H1 (cell line): ENCODE results near the gene BTBD18. TPM values are rescaled to one million over a fixed set of nuclear protein-coding genes. Genes with fewer than 3 reads are reported as not detected.

ENCODE experiments used
- BACH1 ChIP-seq: IDR thresholded peaks from 2 replicates; pipeline ENCODE4 v1.6.1; 2012; ENCODE audit warnings: low read length, improper control_type of control experiment
- BCL11A ChIP-seq, 2 experiments: IDR thresholded peaks; one replicate each; pipeline ENCODE4 v1.6.1; 2011; ENCODE audit warnings: low read depth in 2 of 2, low read length in 2 of 2, mild to moderate bottlenecking in 2 of 2
- EP300 ChIP-seq, 2 experiments: IDR thresholded peaks; 1 replicate in 1 of 2; 2 replicates in 1 of 2; pipeline ENCODE4 v1.6.1; 2011 to 2012; ENCODE audit warnings: low read depth in 2 of 2, low read length in 2 of 2, mild to moderate bottlenecking in 2 of 2, borderline replicate concordance in 1 of 2, inconsistent platforms in 1 of 2, moderate library complexity in 1 of 2
- HDAC2 ChIP-seq, 2 experiments: fragments of 300-600 bp in 1 of 2; sonication (generic) in 1 of 2; IDR thresholded peaks; 2 replicates each; pipeline ENCODE4 v1.6.1; 2011 to 2012; ENCODE audit warnings: low read depth in 2 of 2, low read length in 2 of 2, mild to moderate bottlenecking in 2 of 2, moderate library complexity in 2 of 2, borderline replicate concordance in 1 of 2, inconsistent platforms in 1 of 2
- JUND ChIP-seq: IDR thresholded peaks from 2 replicates; pipeline ENCODE4 v1.6.1; 2011; ENCODE audit warnings: mild to moderate bottlenecking, improper control_type of control experiment, low read length
- KDM1A ChIP-seq: fragments of 200-600, 300-600 bp; sonication (generic); IDR thresholded peaks from 2 replicates; pipeline ENCODE4 v1.7.1; 2016; ENCODE audit warnings: mild to moderate bottlenecking, low read length, borderline replicate concordance
- SIRT6 ChIP-seq: IDR thresholded peaks from one replicate; pipeline ENCODE4 v1.7.1; 2012; ENCODE audit warnings: low read length, inconsistent platforms
- TEAD4 ChIP-seq: IDR thresholded peaks from 2 replicates; pipeline ENCODE4 v1.6.1; 2012; ENCODE audit warnings: low read depth, low read length, inconsistent platforms, mixed read lengths
- polyA plus RNA-seq, 7 experiments: library from polyadenylated mRNA; depleted of rRNA in 3 of 7; stranded (reverse) in 5 of 7; unstranded in 2 of 7; fragments of >200 nt in 5 of 7; fragments of 200-250 nt in 2 of 7; gene quantifications; 1 replicate in 5 of 7; 2 replicates in 1 of 7; 4 replicates in 1 of 7; pipeline versions ENCODE4 v1.2.1 to v1.2.3, GENCODE V29; 2011 to 2013; ENCODE audit warnings: missing spikeins in 2 of 7, mixed read lengths in 2 of 7
- total RNA-seq: library from RNA; stranded (reverse); fragmentation: NEBNext Ultra II Directional; extraction: Animal tissue kit (Norgen Biotek cat#: 25700); gene quantifications from 2 replicates; pipeline ENCODE4 v1.2.1, GENCODE V29; 2021
- TF ChIP-seq, protein P1 (sequence below): fragments of 300-600 bp; sonication (generic); IDR thresholded peaks from 2 replicates; pipeline ENCODE4 v1.7.1; 2012; ENCODE audit warnings: low read length, moderate library complexity, mild to moderate bottlenecking, inconsistent platforms; ENCODE audit not compliant: insufficient replicate concordance

BTBD18 gene
- total and polyA plus RNA-seq, 2 of the 8 experiments (the other 6 are each of a cell fraction or from before 2014, with no cell fraction given): 0.03 TPM; not detected in 1

GRCh38 chr11:57741132-57742086 lies 10.2 kb downstream of the BTBD18 start, which contains the start of gene SELENOH (continued):
- TF ChIP-seq, protein P1, sequence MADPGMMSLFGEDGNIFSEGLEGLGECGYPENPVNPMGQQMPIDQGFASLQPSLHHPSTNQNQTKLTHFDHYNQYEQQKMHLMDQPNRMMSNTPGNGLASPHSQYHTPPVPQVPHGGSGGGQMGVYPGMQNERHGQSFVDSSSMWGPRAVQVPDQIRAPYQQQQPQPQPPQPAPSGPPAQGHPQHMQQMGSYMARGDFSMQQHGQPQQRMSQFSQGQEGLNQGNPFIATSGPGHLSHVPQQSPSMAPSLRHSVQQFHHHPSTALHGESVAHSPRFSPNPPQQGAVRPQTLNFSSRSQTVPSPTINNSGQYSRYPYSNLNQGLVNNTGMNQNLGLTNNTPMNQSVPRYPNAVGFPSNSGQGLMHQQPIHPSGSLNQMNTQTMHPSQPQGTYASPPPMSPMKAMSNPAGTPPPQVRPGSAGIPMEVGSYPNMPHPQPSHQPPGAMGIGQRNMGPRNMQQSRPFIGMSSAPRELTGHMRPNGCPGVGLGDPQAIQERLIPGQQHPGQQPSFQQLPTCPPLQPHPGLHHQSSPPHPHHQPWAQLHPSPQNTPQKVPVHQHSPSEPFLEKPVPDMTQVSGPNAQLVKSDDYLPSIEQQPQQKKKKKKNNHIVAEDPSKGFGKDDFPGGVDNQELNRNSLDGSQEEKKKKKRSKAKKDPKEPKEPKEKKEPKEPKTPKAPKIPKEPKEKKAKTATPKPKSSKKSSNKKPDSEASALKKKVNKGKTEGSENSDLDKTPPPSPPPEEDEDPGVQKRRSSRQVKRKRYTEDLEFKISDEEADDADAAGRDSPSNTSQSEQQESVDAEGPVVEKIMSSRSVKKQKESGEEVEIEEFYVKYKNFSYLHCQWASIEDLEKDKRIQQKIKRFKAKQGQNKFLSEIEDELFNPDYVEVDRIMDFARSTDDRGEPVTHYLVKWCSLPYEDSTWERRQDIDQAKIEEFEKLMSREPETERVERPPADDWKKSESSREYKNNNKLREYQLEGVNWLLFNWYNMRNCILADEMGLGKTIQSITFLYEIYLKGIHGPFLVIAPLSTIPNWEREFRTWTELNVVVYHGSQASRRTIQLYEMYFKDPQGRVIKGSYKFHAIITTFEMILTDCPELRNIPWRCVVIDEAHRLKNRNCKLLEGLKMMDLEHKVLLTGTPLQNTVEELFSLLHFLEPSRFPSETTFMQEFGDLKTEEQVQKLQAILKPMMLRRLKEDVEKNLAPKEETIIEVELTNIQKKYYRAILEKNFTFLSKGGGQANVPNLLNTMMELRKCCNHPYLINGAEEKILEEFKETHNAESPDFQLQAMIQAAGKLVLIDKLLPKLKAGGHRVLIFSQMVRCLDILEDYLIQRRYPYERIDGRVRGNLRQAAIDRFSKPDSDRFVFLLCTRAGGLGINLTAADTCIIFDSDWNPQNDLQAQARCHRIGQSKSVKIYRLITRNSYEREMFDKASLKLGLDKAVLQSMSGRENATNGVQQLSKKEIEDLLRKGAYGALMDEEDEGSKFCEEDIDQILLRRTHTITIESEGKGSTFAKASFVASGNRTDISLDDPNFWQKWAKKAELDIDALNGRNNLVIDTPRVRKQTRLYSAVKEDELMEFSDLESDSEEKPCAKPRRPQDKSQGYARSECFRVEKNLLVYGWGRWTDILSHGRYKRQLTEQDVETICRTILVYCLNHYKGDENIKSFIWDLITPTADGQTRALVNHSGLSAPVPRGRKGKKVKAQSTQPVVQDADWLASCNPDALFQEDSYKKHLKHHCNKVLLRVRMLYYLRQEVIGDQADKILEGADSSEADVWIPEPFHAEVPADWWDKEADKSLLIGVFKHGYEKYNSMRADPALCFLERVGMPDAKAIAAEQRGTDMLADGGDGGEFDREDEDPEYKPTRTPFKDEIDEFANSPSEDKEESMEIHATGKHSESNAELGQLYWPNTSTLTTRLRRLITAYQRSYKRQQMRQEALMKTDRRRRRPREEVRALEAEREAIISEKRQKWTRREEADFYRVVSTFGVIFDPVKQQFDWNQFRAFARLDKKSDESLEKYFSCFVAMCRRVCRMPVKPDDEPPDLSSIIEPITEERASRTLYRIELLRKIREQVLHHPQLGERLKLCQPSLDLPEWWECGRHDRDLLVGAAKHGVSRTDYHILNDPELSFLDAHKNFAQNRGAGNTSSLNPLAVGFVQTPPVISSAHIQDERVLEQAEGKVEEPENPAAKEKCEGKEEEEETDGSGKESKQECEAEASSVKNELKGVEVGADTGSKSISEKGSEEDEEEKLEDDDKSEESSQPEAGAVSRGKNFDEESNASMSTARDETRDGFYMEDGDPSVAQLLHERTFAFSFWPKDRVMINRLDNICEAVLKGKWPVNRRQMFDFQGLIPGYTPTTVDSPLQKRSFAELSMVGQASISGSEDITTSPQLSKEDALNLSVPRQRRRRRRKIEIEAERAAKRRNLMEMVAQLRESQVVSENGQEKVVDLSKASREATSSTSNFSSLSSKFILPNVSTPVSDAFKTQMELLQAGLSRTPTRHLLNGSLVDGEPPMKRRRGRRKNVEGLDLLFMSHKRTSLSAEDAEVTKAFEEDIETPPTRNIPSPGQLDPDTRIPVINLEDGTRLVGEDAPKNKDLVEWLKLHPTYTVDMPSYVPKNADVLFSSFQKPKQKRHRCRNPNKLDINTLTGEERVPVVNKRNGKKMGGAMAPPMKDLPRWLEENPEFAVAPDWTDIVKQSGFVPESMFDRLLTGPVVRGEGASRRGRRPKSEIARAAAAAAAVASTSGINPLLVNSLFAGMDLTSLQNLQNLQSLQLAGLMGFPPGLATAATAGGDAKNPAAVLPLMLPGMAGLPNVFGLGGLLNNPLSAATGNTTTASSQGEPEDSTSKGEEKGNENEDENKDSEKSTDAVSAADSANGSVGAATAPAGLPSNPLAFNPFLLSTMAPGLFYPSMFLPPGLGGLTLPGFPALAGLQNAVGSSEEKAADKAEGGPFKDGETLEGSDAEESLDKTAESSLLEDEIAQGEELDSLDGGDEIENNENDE: peak; percentile 19
- no peak for TF ChIP-seq BCL11A (IDR thresholded peaks at IDR 0.05; ENCODE audit: low read depth in 2 of 2, low read length in 2 of 2)
- TF ChIP-seq KDM1A: no peak
- TF ChIP-seq BACH1: no peak
- TF ChIP-seq HDAC2 (IDR thresholded peaks at IDR 0.05; ENCODE audit: borderline replicate concordance in 1 of 2, low read depth in 2 of 2, low read length in 2 of 2): peak; percentile 41 to 54; a peak in 1 of 4 replicates
- TF ChIP-seq SIRT6: no peak
- TF ChIP-seq EP300 (IDR thresholded peaks at IDR 0.05; ENCODE audit: borderline replicate concordance in 1 of 2, low read depth in 2 of 2, low read length in 2 of 2): peak in 1 of 2 experiments; percentile 97; a peak in 2 of 3 replicates
- peak; percentile 23; the same call in 1 of the 2 replicates for TF ChIP-seq TEAD4
- TF ChIP-seq JUND: peak; percentile 84
